GM04503 (cell line): Measurements from ENCODE around the gene WDR77.

Source experiments
- DNase-seq: peaks from one replicate; pipeline ENCODE4 v3.0.0-alpha.2; 2012; ENCODE audit warnings: low read depth

WDR77 gene

GRCh38 chr1:111448918-111449702, at the start of gene WDR77, which contains the start of gene ATP5PB:
TSS of gene WDR77 (minus strand) at chr1:111449256. CDS start at chr1:111449169, 87 bp downstream.
TSS of gene ATP5PB (plus strand) at chr1:111449464. CDS start at chr1:111449542, 78 bp downstream.
- DNase-seq = peak; percentile 96

- DNase-seq = no peak
Measured at GRCh38 chr1:111497592-111497991, 48.5 kb upstream of the WDR77 start.

GRCh38 chr1:111496398-111496797, 47.3 kb upstream of the WDR77 start:
- no peak for DNase-seq

GRCh38 chr1:111491070-111491469, 42.0 kb upstream of the WDR77 start:
- DNase-seq = no peak

- no peak for DNase-seq
Measured at GRCh38 chr1:111490220-111490619, 41.2 kb upstream of the WDR77 start.

- DNase-seq = no peak
Measured at GRCh38 chr1:111489604-111490003, 40.5 kb upstream of the WDR77 start.

GRCh38 chr1:111488669-111489068, 39.6 kb upstream of the WDR77 start:
- DNase-seq = no peak

GRCh38 chr1:111487133-111487532, 38.1 kb upstream of the WDR77 start:
- DNase-seq = no peak

- DNase-seq = no peak
Measured at GRCh38 chr1:111486431-111486830, 37.4 kb upstream of the WDR77 start.

- peak; percentile 33 for DNase-seq
Measured at GRCh38 chr1:111484391-111485026, 35.5 kb upstream of the WDR77 start.

- no peak for DNase-seq
Measured at GRCh38 chr1:111483876-111484275, 34.8 kb upstream of the WDR77 start.

- no peak for DNase-seq
Measured at GRCh38 chr1:111483166-111483565, 34.1 kb upstream of the WDR77 start.

GRCh38 chr1:111481387-111482221, 32.5 kb upstream of the WDR77 start:
- DNase-seq = no peak

GRCh38 chr1:111480674-111481073, 31.6 kb upstream of the WDR77 start:
- DNase-seq = no peak

GRCh38 chr1:111476761-111477309, 27.8 kb upstream of the WDR77 start:
- DNase-seq = no peak

- DNase-seq = no peak
Measured at GRCh38 chr1:111476214-111476613, 27.2 kb upstream of the WDR77 start.

GRCh38 chr1:111475701-111476100, 26.6 kb upstream of the WDR77 start:
- DNase-seq = no peak

GRCh38 chr1:111474521-111474920, 25.5 kb upstream of the WDR77 start:
- no peak for DNase-seq

- DNase-seq = no peak
Measured at GRCh38 chr1:111474106-111474505, 25.1 kb upstream of the WDR77 start.

GRCh38 chr1:111471538-111471937, 22.5 kb upstream of the WDR77 start:
- no peak for DNase-seq

GRCh38 chr1:111471012-111471411, 22.0 kb upstream of the WDR77 start:
- no peak for DNase-seq

GRCh38 chr1:111470596-111470995, 21.5 kb upstream of the WDR77 start:
- DNase-seq = no peak
